Neuronal stem cell (in vitro differentiated cells): ENCODE data around the gene CNMD.

Experiments
- DNase-seq: peaks from one replicate; pipeline ENCODE4 v3.0.0-alpha.2; 2013; ENCODE audit warnings: low spot score
- H2AFZ ChIP-seq: one replicate; pipeline ENCODE4 v1.6.1; 2013; ENCODE audit warnings: mild to moderate bottlenecking, low read length, inconsistent platforms
- H2AK5ac ChIP-seq: 2 replicates; pipeline ENCODE4 v1.6.1; 2013; ENCODE audit warnings: low read depth, mild to moderate bottlenecking, inconsistent platforms, low read length, moderate library complexity, mixed read lengths
- H2BK120ac ChIP-seq: 2 replicates; pipeline ENCODE4 v1.6.1; 2013; ENCODE audit warnings: low read depth, mild to moderate bottlenecking, inconsistent platforms, low read length, moderate library complexity, mixed read lengths
- H2BK12ac ChIP-seq: one replicate; pipeline ENCODE4 v1.6.1; 2013; ENCODE audit warnings: low read length, inconsistent platforms
- H2BK15ac ChIP-seq: 2 replicates; pipeline ENCODE4 v1.6.1; 2013; ENCODE audit warnings: mild to moderate bottlenecking, low read length, inconsistent platforms, mixed read lengths
- H2BK5ac ChIP-seq: one replicate; pipeline ENCODE4 v1.6.1; 2013; ENCODE audit warnings: inconsistent platforms, mild to moderate bottlenecking, low read length, moderate library complexity
- H3K14ac ChIP-seq: one replicate; pipeline ENCODE4 v1.6.1; 2013; ENCODE audit warnings: low read length, inconsistent platforms
- H3K18ac ChIP-seq: 2 replicates; pipeline ENCODE4 v1.6.1; 2013; ENCODE audit warnings: low read length, inconsistent platforms
- H3K23ac ChIP-seq: 2 replicates; pipeline ENCODE4 v1.6.1; 2013; ENCODE audit warnings: low read depth, mild to moderate bottlenecking, mixed read lengths, low read length, inconsistent platforms; ENCODE audit not compliant: poor library complexity
- H3K27ac ChIP-seq: replicated peaks from 3 replicates; pipeline ENCODE4 v1.5.1; 2013; ENCODE audit warnings: low read length, inconsistent platforms
- H3K27me3 ChIP-seq, 3 experiments: 2 replicates each; pipeline ENCODE4 v1.6.1; 2013; ENCODE audit warnings: low read length in 3 of 3, mild to moderate bottlenecking in 2 of 3, inconsistent platforms in 1 of 3, low read depth in 1 of 3, mixed read lengths in 1 of 3, moderate library complexity in 1 of 3; ENCODE audit not compliant: control insufficient read depth in 3 of 3, insufficient read depth in 3 of 3
- H3K36me3 ChIP-seq, 2 donors: replicated peaks in 1 of 2; 2 replicates each; pipeline ENCODE4 v1.6.1; 2013; ENCODE audit warnings: low read length in 2 of 2; ENCODE audit not compliant: control insufficient read depth in 2 of 2, insufficient read depth in 2 of 2
- H3K4ac ChIP-seq: 2 replicates; pipeline ENCODE4 v1.6.1; 2013; ENCODE audit warnings: inconsistent platforms, mild to moderate bottlenecking, low read length, moderate library complexity
- H3K4me1 ChIP-seq, 2 donors: 1 replicate in 1 of 2; 2 replicates in 1 of 2; pipeline ENCODE4 v1.6.1; 2013; ENCODE audit warnings: low read length in 2 of 2, low read depth in 1 of 2; ENCODE audit not compliant: control insufficient read depth in 2 of 2, insufficient read depth in 1 of 2
- H3K4me2 ChIP-seq: one replicate; pipeline ENCODE4 v1.6.1; 2013; ENCODE audit warnings: mild to moderate bottlenecking, low read length, inconsistent platforms; ENCODE audit not compliant: insufficient read depth, poor library complexity, severe bottlenecking
- H3K4me3 ChIP-seq, 2 donors: 2 replicates each; pipeline ENCODE4 v1.5.1; 2013; ENCODE audit warnings: low read length in 2 of 2, mild to moderate bottlenecking in 2 of 2, inconsistent platforms in 1 of 2, moderate library complexity in 1 of 2
- H3K79me1 ChIP-seq: one replicate; pipeline ENCODE4 v1.6.1; 2013; ENCODE audit warnings: low read depth, mild to moderate bottlenecking, inconsistent platforms, low read length, moderate library complexity
- H3K9ac ChIP-seq: one replicate; pipeline ENCODE4 v1.6.1; 2013; ENCODE audit warnings: mild to moderate bottlenecking, low read depth, low read length, inconsistent platforms; ENCODE audit not compliant: poor library complexity
- H3K9me3 ChIP-seq, 2 donors: replicated peaks in 1 of 2; 2 replicates each; pipeline versions ENCODE3 to v1.6.1; 2013; ENCODE audit warnings: low read length in 2 of 2, mild to moderate bottlenecking in 2 of 2, inconsistent platforms in 1 of 2, low read depth in 1 of 2, mixed read lengths in 1 of 2, moderate library complexity in 1 of 2; ENCODE audit not compliant: control insufficient read depth in 2 of 2, insufficient read depth in 1 of 2
- H4K8ac ChIP-seq: one replicate; pipeline ENCODE4 v1.6.1; 2013; ENCODE audit warnings: low read depth, mild to moderate bottlenecking, inconsistent platforms, low read length, moderate library complexity
- H4K91ac ChIP-seq: one replicate; pipeline ENCODE4 v1.6.1; 2013; ENCODE audit warnings: low read length, low read depth, mild to moderate bottlenecking, inconsistent platforms; ENCODE audit not compliant: poor library complexity
- WGBS, 2 donors: extraction: QIAGEN DNeasy Blood & Tissue Kit; methylation state at CpG; one replicate each; pipeline ENCODE4 v1.1.7; 2013; ENCODE audit warnings: missing lambda C conversion rate in 2 of 2, mixed read lengths in 1 of 2; ENCODE audit not compliant: insufficient read length in 2 of 2, insufficient replicate concordance in 1 of 2; ENCODE audit errors: extremely low coverage in 2 of 2; 5-methylcytosine and 5-hydroxymethylcytosine counted together

The CNMD gene

GRCh38 chr13:52738719-52739467 lies 727 bp downstream of the CNMD start:
- H3K23ac ChIP-seq, result peak overlapping the region; percentile 9
- peaks cover 5 to 12% of the 10 kb centered on the region in 2 donors for H3K4me1 ChIP-seq
- peak overlapping the region; percentile 54 for H3K4ac ChIP-seq
- no peaks in the 10 kb centered on the region for H3K79me1 ChIP-seq
- H3K9me3 ChIP-seq, result no peaks in the 10 kb centered on the region
- H3K27ac ChIP-seq, result no peak overlapping the region
- H3K4me3 ChIP-seq, result peak overlapping the region in 1 of 2 donors; percentile 77
- peak overlapping the region; percentile 89 for H3K4me2 ChIP-seq
- peak; percentile 61 for DNase-seq
- no peak overlapping the region for H2AK5ac ChIP-seq
- no peak overlapping the region for H2BK5ac ChIP-seq
- peaks cover 0 to 27% (median 8%) of the 10 kb centered on the region in 3 experiments for H3K27me3 ChIP-seq
- H4K91ac ChIP-seq, result no peak overlapping the region
- H2BK15ac ChIP-seq, result peak overlapping the region; percentile 35
- WGBS, 2 donors, result no CpG with 5 or more reads among the region's 75 CpGs
- H2BK12ac ChIP-seq, result no peak overlapping the region
- peak overlapping the region; percentile 91 for H3K9ac ChIP-seq
- no peaks in the 10 kb centered on the region for H3K36me3 ChIP-seq
- no peak overlapping the region for H4K8ac ChIP-seq
- H3K18ac ChIP-seq, result peak overlapping the region; percentile 97
- no peak overlapping the region for H2BK120ac ChIP-seq
- peak overlapping the region; percentile 74 for H2AFZ ChIP-seq
- H3K14ac ChIP-seq, result peak overlapping the region; percentile 64

- Histone ChIP-seq H3K23ac (no peak overlapping the region), H3K4ac (no peak overlapping the region), H4K8ac (no peak overlapping the region), H3K14ac (no peak overlapping the region), H3K4me1 (peaks cover 5 to 12% of the 10 kb centered on the region in 2 donors), H3K4me2 (no peak overlapping the region), H3K36me3 (no peaks in the 10 kb centered on the region), H3K9me3 (no peaks in the 10 kb centered on the region), H2BK5ac (no peak overlapping the region), H3K9ac (no peak overlapping the region), H2AFZ (peak overlapping the region; percentile 62), H3K18ac (no peak overlapping the region), H3K27me3 (peaks cover 0 to 27% (median 8%) of the 10 kb centered on the region in 3 experiments), H4K91ac (no peak overlapping the region), H3K79me1 (no peaks in the 10 kb centered on the region), H2BK15ac (no peak overlapping the region), H2AK5ac (no peak overlapping the region), H2BK120ac (no peak overlapping the region), H3K27ac (no peak overlapping the region), H2BK12ac (no peak overlapping the region), H3K4me3 (no peak overlapping the region)
- no peak for DNase-seq
- WGBS, 2 donors, result no CpG with 5 or more reads among the region's 4 CpGs
Measured at GRCh38 chr13:52737965-52738364, 1.7 kb downstream of the CNMD start.

- H3K9me3 ChIP-seq, result no peaks in the 10 kb centered on the region
- no peak overlapping the region for H2BK15ac ChIP-seq
- no peak overlapping the region for H3K4me3 ChIP-seq
- no peak overlapping the region for H3K23ac ChIP-seq
- H3K36me3 ChIP-seq, result no peaks in the 10 kb centered on the region
- H2BK120ac ChIP-seq, result no peak overlapping the region
- no peaks in the 10 kb centered on the region for H3K79me1 ChIP-seq
- H4K91ac ChIP-seq, result no peak overlapping the region
- H4K8ac ChIP-seq, result no peak overlapping the region
- H3K4ac ChIP-seq, result no peak overlapping the region
- no peak overlapping the region for H3K27ac ChIP-seq
- H3K9ac ChIP-seq, result no peak overlapping the region
- peaks cover 0 to 27% (median 8%) of the 10 kb centered on the region in 3 experiments for H3K27me3 ChIP-seq
- H2BK5ac ChIP-seq, result no peak overlapping the region
- no peak overlapping the region for H2AK5ac ChIP-seq
- H3K4me1 ChIP-seq, result peaks cover 5 to 12% of the 10 kb centered on the region in 2 donors
- no peak overlapping the region for H3K14ac ChIP-seq
- H3K18ac ChIP-seq, result no peak overlapping the region
- H3K4me2 ChIP-seq, result no peak overlapping the region
- H2BK12ac ChIP-seq, result no peak overlapping the region
- DNase-seq, result no peak
- peak overlapping the region; percentile 62 for H2AFZ ChIP-seq
Measured at GRCh38 chr13:52737451-52737850, 2.2 kb downstream of the CNMD start.

GRCh38 chr13:52736891-52737290 lies 2.7 kb downstream of the CNMD start:
- Histone ChIP-seq H3K9me3 (no peaks in the 10 kb centered on the region), H3K4me2 (no peak overlapping the region), H2BK12ac (no peak overlapping the region), H4K91ac (no peak overlapping the region), H2BK15ac (no peak overlapping the region), H3K23ac (no peak overlapping the region), H3K79me1 (no peaks in the 10 kb centered on the region), H4K8ac (no peak overlapping the region), H3K18ac (no peak overlapping the region), H2BK120ac (no peak overlapping the region), H3K36me3 (no peaks in the 10 kb centered on the region), H3K27ac (no peak overlapping the region), H2BK5ac (no peak overlapping the region), H3K4me3 (no peak overlapping the region), H3K9ac (no peak overlapping the region), H3K27me3 (peaks cover 0 to 27% (median 8%) of the 10 kb centered on the region in 3 experiments), H2AK5ac (no peak overlapping the region), H3K14ac (no peak overlapping the region), H2AFZ (no peak overlapping the region), H3K4ac (no peak overlapping the region), H3K4me1 (peaks cover 5 to 12% of the 10 kb centered on the region in 2 donors)
- WGBS, 2 donors, result no CpG with 5 or more reads among the region's 2 CpGs
- DNase-seq, result no peak
